Measurements from ENCODE around the gene DLEU7.

DLEU7 gene

GRCh38 chr13:50779443-50780200 lies 63.9 kb downstream of the DLEU7 start:
- no peak for TF ChIP-seq CTCF (IDR thresholded peaks at IDR 0.05)

Measured in LNCAP (cell line).